HCT116 (cell line): ENCODE data around the gene PHLDB3. TPM values are rescaled to one million over a fixed set of nuclear protein-coding genes. Genes with fewer than 3 reads are reported as not detected.

Experiments used
- ATAC-seq: fragments of 200-7000 bp; cut with Tn5 transposase; 2 replicates; pipeline ENCODE4 v1.9.1; 2020; ENCODE audit warnings: mild to moderate bottlenecking, moderate library complexity
- BruUV-seq: library from RNA; stranded (reverse); fragments of 400-500 nt; replicated peaks from 2 replicates; lab custom pipeline; 2021; lab: Mats Ljungman, UMichigan
- CTCF ChIA-PET: fragments of 300-600 bp; sonication (Branson Sonifier 250); formaldehyde crosslinking; loops from one replicate; lab custom pipeline; 2021; ENCODE audit warnings: antibody characterized with exemption; lab: Charles Lee
- POLR2A ChIA-PET: fragments of 300-600, 350-600 bp; sonication (Branson Sonifier 250); formaldehyde crosslinking; loops from one replicate; lab custom pipeline; 2021; ENCODE audit warnings: antibody characterized with exemption; lab: Charles Lee
- RAD21 ChIA-PET, 2 experiments: fragments of 300-600 bp; sonication (Branson Sonifier 250); formaldehyde crosslinking; loops; one replicate each; lab custom pipeline; 2023; ENCODE audit warnings: low total read pairs in 2 of 2; ENCODE audit not compliant: uncharacterized antibody in 2 of 2, unreplicated experiment in 2 of 2, low non-redundant PET in 1 of 2; lab: Charles Lee
- DNase-seq: peaks from one replicate; pipeline ENCODE4 v3.0.0-alpha.2; 2010; ENCODE audit warnings: low read depth, low spot score
- H2AFZ ChIP-seq: fragments of 200-600 bp; shearing (Covaris generic), sonication (generic); 2 replicates; pipeline ENCODE4 v1.6.1; 2017; ENCODE audit warnings: low read depth, mixed run types, mixed read lengths, antibody characterized with exemption, low read length; ENCODE audit not compliant: poor library complexity, severe bottlenecking
- H3K27ac ChIP-seq: 2 replicates; pipeline ENCODE4 v1.5.1; 2012; ENCODE audit warnings: low read depth, low read length
- H3K27me3 ChIP-seq: fragments of 200-600 bp; sonication (generic); 2 replicates; pipeline ENCODE4 v1.6.1; 2016; ENCODE audit warnings: mixed run types, low read length, mixed read lengths; ENCODE audit not compliant: insufficient read depth
- H3K36me3 ChIP-seq, 2 experiments: fragments of 200-500 bp in 1 of 2; fragments of 200-600 bp in 1 of 2; sonication (Bioruptor generic) in 1 of 2; sonication (generic) in 1 of 2; 2 replicates each; pipeline versions ENCODE4 v1.5.1 to v1.6.1; 2014 to 2016; ENCODE audit warnings: low read length in 2 of 2, inconsistent platforms in 1 of 2, mixed read lengths in 1 of 2, mixed run types in 1 of 2; ENCODE audit not compliant: insufficient read depth in 2 of 2, control insufficient read depth in 1 of 2
- H3K4me1 ChIP-seq, 2 experiments: fragments of 200-600 bp in 1 of 2; sonication (generic) in 1 of 2; 2 replicates each; pipeline versions ENCODE4 v1.5.1 to v1.6.1; 2012 to 2017; ENCODE audit warnings: low read length in 2 of 2, inconsistent platforms in 1 of 2, mild to moderate bottlenecking in 1 of 2, mixed read lengths in 1 of 2, mixed run types in 1 of 2, moderate library complexity in 1 of 2; ENCODE audit not compliant: insufficient read depth in 2 of 2, control insufficient read depth in 1 of 2
- H3K4me2 ChIP-seq: fragments of 200-600 bp; sonication (generic); 2 replicates; pipeline ENCODE4 v1.6.1; 2017; ENCODE audit warnings: mixed run types, low read length, mixed read lengths
- H3K4me3 ChIP-seq, 2 experiments: fragments of 200-600 bp in 1 of 2; sonication (generic) in 1 of 2; replicated peaks in 1 of 2; 2 replicates each; pipeline ENCODE4 v1.5.1; 2011 to 2016; ENCODE audit warnings: low read length in 2 of 2, control low read depth in 1 of 2, low read depth in 1 of 2, mild to moderate bottlenecking in 1 of 2, mixed read lengths in 1 of 2, mixed run types in 1 of 2
- H3K79me2 ChIP-seq: fragments of 200-600 bp; sonication (generic); 2 replicates; pipeline ENCODE4 v1.6.1; 2017; ENCODE audit warnings: mild to moderate bottlenecking, mixed run types, low read length, moderate library complexity, mixed read lengths; ENCODE audit not compliant: insufficient read depth
- H3K9ac ChIP-seq: fragments of 200-600 bp; sonication (generic); 2 replicates; pipeline ENCODE4 v1.6.1; 2016; ENCODE audit warnings: low read length, mixed read lengths
- H3K9me2 ChIP-seq: fragments of 200-600 bp; sonication (generic), shearing (Covaris generic); 2 replicates; pipeline ENCODE4 v1.6.1; 2017; ENCODE audit warnings: mixed run types, mild to moderate bottlenecking, moderate library complexity; ENCODE audit not compliant: insufficient read depth
- H3K9me3 ChIP-seq, 2 experiments: fragments of 200-500 bp in 1 of 2; fragments of 200-600 bp in 1 of 2; sonication (Bioruptor generic) in 1 of 2; sonication (generic) in 1 of 2; 2 replicates each; pipeline ENCODE4 v1.6.1; 2014 to 2017; ENCODE audit warnings: low read length in 2 of 2, mixed read lengths in 2 of 2, inconsistent platforms in 1 of 2, low read depth in 1 of 2, mild to moderate bottlenecking in 1 of 2, mixed run types in 1 of 2, moderate library complexity in 1 of 2; ENCODE audit not compliant: control insufficient read depth in 1 of 2, insufficient read depth in 1 of 2
- H4K20me1 ChIP-seq: fragments of 200-600 bp; sonication (generic), shearing (Covaris generic); 2 replicates; pipeline ENCODE4 v1.6.1; 2017; ENCODE audit warnings: mixed run types, mild to moderate bottlenecking, moderate library complexity; ENCODE audit not compliant: insufficient read depth
- ATF3 ChIP-seq: IDR thresholded peaks from 2 replicates; pipeline ENCODE4 v1.6.1; 2012
- CBX3 ChIP-seq: IDR thresholded peaks from 2 replicates; pipeline ENCODE4 v1.6.1; 2012; ENCODE audit warnings: low read depth
- SRF ChIP-seq: IDR thresholded peaks from 2 replicates; pipeline ENCODE4 v1.6.1; 2012; ENCODE audit warnings: low read depth
- TCF7L2 ChIP-seq: IDR thresholded peaks from 2 replicates; pipeline ENCODE4 v1.7.0; 2011; ENCODE audit warnings: borderline replicate concordance, inconsistent platforms; ENCODE audit not compliant: insufficient read depth, insufficient read length; ENCODE audit errors: extremely low read depth
- ZFX ChIP-seq: fragments of 450-650 bp; IDR thresholded peaks from 2 replicates; pipeline ENCODE4 v1.6.1; 2017
- ZNF274 ChIP-seq: fragments of 200-500 bp; sonication (Bioruptor generic); IDR thresholded peaks from 2 replicates; pipeline ENCODE4 v1.6.1; 2014; ENCODE audit warnings: mild to moderate bottlenecking, low read depth, low read length, inconsistent platforms
- intact Hi-C: fragments of 100-400 bp; cut with micrococcal nuclease; formaldehyde crosslinking; loops from 2 replicates; pipeline ENCODE4 v1.10.0; 2022
- total RNA-seq: library from RNA; stranded (reverse); gene quantifications from one replicate; pipeline ENCODE4 v1.2.1, GENCODE V29; 2021; ENCODE audit not compliant: unreplicated experiment
- TF ChIP-seq, protein P1 (sequence below), 3 experiments: fragments of 200-600 bp in 1 of 3; sonication (generic) in 1 of 3; IDR thresholded peaks in 2 of 3; conservative IDR thresholded peaks in 1 of 3; 2 replicates each; pipeline ENCODE4 v1.5.1; 2012 to 2017; ENCODE audit warnings: low read depth in 2 of 3, low read length in 2 of 3, antibody characterized with exemption in 1 of 3, borderline replicate concordance in 1 of 3, control low read depth in 1 of 3, mild to moderate bottlenecking in 1 of 3, mixed read lengths in 1 of 3, mixed run types in 1 of 3, moderate library complexity in 1 of 3; ENCODE audit not compliant: insufficient read depth in 1 of 3
- TF ChIP-seq, protein P2 (sequence below): IDR thresholded peaks from 2 replicates; pipeline ENCODE4 v1.6.1; 2012; ENCODE audit warnings: low read depth

The PHLDB3 gene
- total RNA-seq, 1 experiment from 2014 or later, result 15.5 TPM

GRCh38 chr19:43452582-43452981, 52.0 kb downstream of the PHLDB3 start:
- peaks cover 0 to 6% of the 10 kb centered on the region in 2 experiments; a peak in 1 of 4 replicates for H3K9me3 ChIP-seq
- ChIA-PET RAD21 (no interaction called here), CTCF (no interaction called here), POLR2A (no interaction called here)
- no peak overlapping the region for H3K27ac ChIP-seq
- H3K79me2 ChIP-seq, result no peaks in the 10 kb centered on the region
- H2AFZ ChIP-seq, result no peak overlapping the region
- no peaks in the 10 kb centered on the region for H3K4me1 ChIP-seq
- H3K9ac ChIP-seq, result no peak overlapping the region
- H3K4me3 ChIP-seq, result no peak overlapping the region
- intact Hi-C loops, result no loop called here
- no peaks in the 10 kb centered on the region for H3K27me3 ChIP-seq
- ATAC-seq (no peak), DNase-seq (no peak)
- no peaks in the 10 kb centered on the region for H3K9me2 ChIP-seq
- TF ChIP-seq ATF3 (no peak), ZNF274 (no peak), SRF (no peak), CBX3 (0 out of 2 replicates have a peak, but pooled peaks have one; percentile 13), TCF7L2 (no peak), ZFX (no peak)
- TF ChIP-seq, protein P1, sequence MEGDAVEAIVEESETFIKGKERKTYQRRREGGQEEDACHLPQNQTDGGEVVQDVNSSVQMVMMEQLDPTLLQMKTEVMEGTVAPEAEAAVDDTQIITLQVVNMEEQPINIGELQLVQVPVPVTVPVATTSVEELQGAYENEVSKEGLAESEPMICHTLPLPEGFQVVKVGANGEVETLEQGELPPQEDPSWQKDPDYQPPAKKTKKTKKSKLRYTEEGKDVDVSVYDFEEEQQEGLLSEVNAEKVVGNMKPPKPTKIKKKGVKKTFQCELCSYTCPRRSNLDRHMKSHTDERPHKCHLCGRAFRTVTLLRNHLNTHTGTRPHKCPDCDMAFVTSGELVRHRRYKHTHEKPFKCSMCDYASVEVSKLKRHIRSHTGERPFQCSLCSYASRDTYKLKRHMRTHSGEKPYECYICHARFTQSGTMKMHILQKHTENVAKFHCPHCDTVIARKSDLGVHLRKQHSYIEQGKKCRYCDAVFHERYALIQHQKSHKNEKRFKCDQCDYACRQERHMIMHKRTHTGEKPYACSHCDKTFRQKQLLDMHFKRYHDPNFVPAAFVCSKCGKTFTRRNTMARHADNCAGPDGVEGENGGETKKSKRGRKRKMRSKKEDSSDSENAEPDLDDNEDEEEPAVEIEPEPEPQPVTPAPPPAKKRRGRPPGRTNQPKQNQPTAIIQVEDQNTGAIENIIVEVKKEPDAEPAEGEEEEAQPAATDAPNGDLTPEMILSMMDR (IDR thresholded peaks at IDR 0.05 in 2 of 3, conservative IDR thresholded peaks at IDR 0.05 in 1 of 3; ENCODE audit: borderline replicate concordance in 1 of 3, insufficient read depth in 1 of 3, low read depth in 2 of 3, low read length in 2 of 3), result no peak
- TF ChIP-seq, protein P2, sequence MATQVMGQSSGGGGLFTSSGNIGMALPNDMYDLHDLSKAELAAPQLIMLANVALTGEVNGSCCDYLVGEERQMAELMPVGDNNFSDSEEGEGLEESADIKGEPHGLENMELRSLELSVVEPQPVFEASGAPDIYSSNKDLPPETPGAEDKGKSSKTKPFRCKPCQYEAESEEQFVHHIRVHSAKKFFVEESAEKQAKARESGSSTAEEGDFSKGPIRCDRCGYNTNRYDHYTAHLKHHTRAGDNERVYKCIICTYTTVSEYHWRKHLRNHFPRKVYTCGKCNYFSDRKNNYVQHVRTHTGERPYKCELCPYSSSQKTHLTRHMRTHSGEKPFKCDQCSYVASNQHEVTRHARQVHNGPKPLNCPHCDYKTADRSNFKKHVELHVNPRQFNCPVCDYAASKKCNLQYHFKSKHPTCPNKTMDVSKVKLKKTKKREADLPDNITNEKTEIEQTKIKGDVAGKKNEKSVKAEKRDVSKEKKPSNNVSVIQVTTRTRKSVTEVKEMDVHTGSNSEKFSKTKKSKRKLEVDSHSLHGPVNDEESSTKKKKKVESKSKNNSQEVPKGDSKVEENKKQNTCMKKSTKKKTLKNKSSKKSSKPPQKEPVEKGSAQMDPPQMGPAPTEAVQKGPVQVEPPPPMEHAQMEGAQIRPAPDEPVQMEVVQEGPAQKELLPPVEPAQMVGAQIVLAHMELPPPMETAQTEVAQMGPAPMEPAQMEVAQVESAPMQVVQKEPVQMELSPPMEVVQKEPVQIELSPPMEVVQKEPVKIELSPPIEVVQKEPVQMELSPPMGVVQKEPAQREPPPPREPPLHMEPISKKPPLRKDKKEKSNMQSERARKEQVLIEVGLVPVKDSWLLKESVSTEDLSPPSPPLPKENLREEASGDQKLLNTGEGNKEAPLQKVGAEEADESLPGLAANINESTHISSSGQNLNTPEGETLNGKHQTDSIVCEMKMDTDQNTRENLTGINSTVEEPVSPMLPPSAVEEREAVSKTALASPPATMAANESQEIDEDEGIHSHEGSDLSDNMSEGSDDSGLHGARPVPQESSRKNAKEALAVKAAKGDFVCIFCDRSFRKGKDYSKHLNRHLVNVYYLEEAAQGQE, result no peak
- H4K20me1 ChIP-seq, result no peaks in the 10 kb centered on the region
- H3K4me2 ChIP-seq, result no peak overlapping the region
- no peaks in the 10 kb centered on the region for H3K36me3 ChIP-seq
- BruUV-seq, result no TSS peak
